ENCODE results near the gene CBY3. TPM values are rescaled to one million over a fixed set of nuclear protein-coding genes. Genes with fewer than 3 reads are reported as not detected.

CBY3 gene
- total and polyA plus RNA-seq, 2 of the 13 experiments (the other 11 are each of a cell fraction or from before 2014, with no cell fraction given): not detected

DNA sequence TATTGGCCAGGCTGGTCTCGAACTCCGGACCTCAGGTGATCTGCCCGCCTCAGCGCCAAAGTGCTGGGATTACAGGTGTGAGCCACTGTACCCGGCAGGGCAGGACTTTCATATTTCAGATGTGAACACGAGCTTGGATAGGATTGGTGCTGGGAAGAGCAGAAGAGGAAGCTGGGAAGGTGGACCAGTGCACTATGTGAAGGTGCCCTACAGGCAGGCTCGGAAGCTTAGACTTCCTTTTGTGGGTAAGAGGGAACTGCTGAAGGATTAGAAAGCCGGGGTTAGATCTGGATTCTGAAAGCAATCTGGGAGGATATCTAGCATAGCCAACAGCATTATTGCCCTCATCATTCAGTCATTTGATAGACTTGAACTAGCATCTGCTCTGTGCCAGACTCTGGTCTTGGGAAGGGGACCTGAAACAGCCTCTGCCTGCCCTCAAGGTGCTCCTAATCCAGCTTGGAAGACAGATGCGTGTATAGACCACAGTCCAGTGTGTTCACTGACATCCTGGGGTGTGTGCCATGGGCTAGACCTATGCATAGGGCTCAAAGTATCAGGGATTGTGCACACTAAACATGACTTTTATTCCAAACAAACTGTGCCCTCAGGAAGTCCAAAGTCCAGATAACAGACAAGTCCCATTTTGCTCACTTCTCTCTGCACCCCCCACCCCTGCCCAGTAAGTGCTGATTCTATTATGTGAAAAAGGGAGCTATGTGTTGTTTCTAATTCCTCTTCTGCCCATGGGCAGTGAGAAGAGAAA lies 637 bp downstream of the CBY3 start (continued):
- TF ChIP-seq ZNF142 (CRISPR knock-in tag; IDR thresholded peaks at IDR 0.05): no peak
- TF ChIP-seq SOX13 (IDR thresholded peaks at IDR 0.05): no peak
- peak in 1 of 2 experiments; percentile 75; a peak in 2 of 4 replicates for TF ChIP-seq SOX13 (CRISPR knock-in tag; conservative IDR thresholded peaks at IDR 0.05 in 1 of 2, IDR thresholded peaks at IDR 0.05 in 1 of 2)
- TF ChIP-seq ASH2L (IDR thresholded peaks at IDR 0.05; ENCODE audit: insufficient read length, low read depth, low read length): peak; percentile 97
- TF ChIP-seq CCDC6 (CRISPR knock-in tag; IDR thresholded peaks at IDR 0.05): no peak
- TF ChIP-seq SP1 (IDR thresholded peaks at IDR 0.05): no peak
- TF ChIP-seq SP1 (CRISPR knock-in tag; IDR thresholded peaks at IDR 0.05): 0 out of 2 replicates have a peak, but pooled peaks have one; percentile 18
- no peak for TF ChIP-seq ZNF720 (CRISPR knock-in tag; IDR thresholded peaks at IDR 0.05)
- no peak for TF ChIP-seq ZNF879 (CRISPR knock-in tag; IDR thresholded peaks at IDR 0.05)
- no peak; the same call in 1 of the 2 replicates for TF ChIP-seq POLR2G (IDR thresholded peaks at IDR 0.05; ENCODE audit: low read depth, low read length)
- TF ChIP-seq CREBL2 (CRISPR knock-in tag; IDR thresholded peaks at IDR 0.05; ENCODE audit: borderline replicate concordance): no peak
- TF ChIP-seq, protein P1, sequence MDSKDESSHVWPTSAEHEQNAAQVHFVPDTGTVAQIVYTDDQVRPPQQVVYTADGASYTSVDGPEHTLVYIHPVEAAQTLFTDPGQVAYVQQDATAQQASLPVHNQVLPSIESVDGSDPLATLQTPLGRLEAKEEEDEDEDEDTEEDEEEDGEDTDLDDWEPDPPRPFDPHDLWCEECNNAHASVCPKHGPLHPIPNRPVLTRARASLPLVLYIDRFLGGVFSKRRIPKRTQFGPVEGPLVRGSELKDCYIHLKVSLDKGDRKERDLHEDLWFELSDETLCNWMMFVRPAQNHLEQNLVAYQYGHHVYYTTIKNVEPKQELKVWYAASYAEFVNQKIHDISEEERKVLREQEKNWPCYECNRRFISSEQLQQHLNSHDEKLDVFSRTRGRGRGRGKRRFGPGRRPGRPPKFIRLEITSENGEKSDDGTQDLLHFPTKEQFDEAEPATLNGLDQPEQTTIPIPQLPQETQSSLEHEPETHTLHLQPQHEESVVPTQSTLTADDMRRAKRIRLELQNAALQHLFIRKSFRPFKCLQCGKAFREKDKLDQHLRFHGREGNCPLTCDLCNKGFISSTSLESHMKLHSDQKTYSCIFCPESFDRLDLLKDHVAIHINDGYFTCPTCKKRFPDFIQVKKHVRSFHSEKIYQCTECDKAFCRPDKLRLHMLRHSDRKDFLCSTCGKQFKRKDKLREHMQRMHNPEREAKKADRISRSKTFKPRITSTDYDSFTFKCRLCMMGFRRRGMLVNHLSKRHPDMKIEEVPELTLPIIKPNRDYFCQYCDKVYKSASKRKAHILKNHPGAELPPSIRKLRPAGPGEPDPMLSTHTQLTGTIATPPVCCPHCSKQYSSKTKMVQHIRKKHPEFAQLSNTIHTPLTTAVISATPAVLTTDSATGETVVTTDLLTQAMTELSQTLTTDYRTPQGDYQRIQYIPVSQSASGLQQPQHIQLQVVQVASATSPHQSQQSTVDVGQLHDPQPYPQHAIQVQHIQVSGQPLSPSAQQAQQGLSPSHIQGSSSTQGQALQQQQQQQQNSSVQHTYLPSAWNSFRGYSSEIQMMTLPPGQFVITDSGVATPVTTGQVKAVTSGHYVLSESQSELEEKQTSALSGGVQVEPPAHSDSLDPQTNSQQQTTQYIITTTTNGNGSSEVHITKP (CRISPR knock-in tag; IDR thresholded peaks at IDR 0.05; ENCODE audit: low read depth): no peak
- TF ChIP-seq, protein P2, sequence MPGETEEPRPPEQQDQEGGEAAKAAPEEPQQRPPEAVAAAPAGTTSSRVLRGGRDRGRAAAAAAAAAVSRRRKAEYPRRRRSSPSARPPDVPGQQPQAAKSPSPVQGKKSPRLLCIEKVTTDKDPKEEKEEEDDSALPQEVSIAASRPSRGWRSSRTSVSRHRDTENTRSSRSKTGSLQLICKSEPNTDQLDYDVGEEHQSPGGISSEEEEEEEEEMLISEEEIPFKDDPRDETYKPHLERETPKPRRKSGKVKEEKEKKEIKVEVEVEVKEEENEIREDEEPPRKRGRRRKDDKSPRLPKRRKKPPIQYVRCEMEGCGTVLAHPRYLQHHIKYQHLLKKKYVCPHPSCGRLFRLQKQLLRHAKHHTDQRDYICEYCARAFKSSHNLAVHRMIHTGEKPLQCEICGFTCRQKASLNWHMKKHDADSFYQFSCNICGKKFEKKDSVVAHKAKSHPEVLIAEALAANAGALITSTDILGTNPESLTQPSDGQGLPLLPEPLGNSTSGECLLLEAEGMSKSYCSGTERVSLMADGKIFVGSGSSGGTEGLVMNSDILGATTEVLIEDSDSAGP (CRISPR knock-in tag; IDR thresholded peaks at IDR 0.05; ENCODE audit: borderline replicate concordance): peak; percentile 32; the same call in 1 of the 2 replicates
- TF ChIP-seq TOE1 (CRISPR knock-in tag; IDR thresholded peaks at IDR 0.05): no peak
- TF ChIP-seq, protein P3, sequence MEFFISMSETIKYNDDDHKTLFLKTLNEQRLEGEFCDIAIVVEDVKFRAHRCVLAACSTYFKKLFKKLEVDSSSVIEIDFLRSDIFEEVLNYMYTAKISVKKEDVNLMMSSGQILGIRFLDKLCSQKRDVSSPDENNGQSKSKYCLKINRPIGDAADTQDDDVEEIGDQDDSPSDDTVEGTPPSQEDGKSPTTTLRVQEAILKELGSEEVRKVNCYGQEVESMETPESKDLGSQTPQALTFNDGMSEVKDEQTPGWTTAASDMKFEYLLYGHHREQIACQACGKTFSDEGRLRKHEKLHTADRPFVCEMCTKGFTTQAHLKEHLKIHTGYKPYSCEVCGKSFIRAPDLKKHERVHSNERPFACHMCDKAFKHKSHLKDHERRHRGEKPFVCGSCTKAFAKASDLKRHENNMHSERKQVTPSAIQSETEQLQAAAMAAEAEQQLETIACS (CRISPR knock-in tag; IDR thresholded peaks at IDR 0.05): no peak; the same call in 1 of the 2 replicates
- TF ChIP-seq GZF1 (CRISPR knock-in tag; IDR thresholded peaks at IDR 0.05): no peak

Data from HepG2 (cell line).